WTC11 (cell line): ENCODE measurements around the gene GLIPR2. TPM values are rescaled to one million over a fixed set of nuclear protein-coding genes. Genes with fewer than 3 reads are reported as not detected.
A peak's percentile ranks its signal among the peaks of the same experiment; 100 is the strongest.

Experiments used
- ATAC-seq: fragments of 200-7000 bp; cut with Tn5 transposase; 2 replicates; pipeline ENCODE4 v1.10.0; 2021; ENCODE audit warnings: mild to moderate bottlenecking, moderate library complexity
- CTCF ChIA-PET: fragments of 300-600 bp; sonication (Branson Sonifier 250); formaldehyde crosslinking; loops from one replicate; lab custom pipeline; 2021; ENCODE audit warnings: antibody characterized with exemption; lab: Charles Lee
- POLR2A ChIA-PET: fragments of 350-600 bp; sonication (Branson Sonifier 250); formaldehyde crosslinking; loops from one replicate; lab custom pipeline; 2021; ENCODE audit warnings: antibody characterized with exemption; lab: Charles Lee
- DNase-seq: peaks from one replicate; pipeline ENCODE4 v3.0.0; 2021; ENCODE audit warnings: low spot score
- H3K27ac Mint-ChIP-seq: 2 replicates; pipeline ENCODE4 v1.8.0; 2021; ENCODE audit warnings: mixed read lengths
- H3K27me3 Mint-ChIP-seq: 2 replicates; pipeline ENCODE4 v1.8.0; 2021; ENCODE audit warnings: low read depth, mild to moderate bottlenecking, moderate library complexity, mixed read lengths
- H3K36me3 Mint-ChIP-seq: 2 replicates; pipeline ENCODE4 v1.8.0; 2021; ENCODE audit warnings: mixed read lengths
- H3K4me1 Mint-ChIP-seq: 2 replicates; pipeline ENCODE4 v1.8.0; 2022; ENCODE audit warnings: mixed read lengths
- H3K4me3 Mint-ChIP-seq: 2 replicates; pipeline ENCODE4 v1.8.0; 2021; ENCODE audit warnings: mild to moderate bottlenecking, moderate library complexity, mixed read lengths
- H3K9me3 Mint-ChIP-seq: 2 replicates; pipeline ENCODE4 v1.8.0; 2021; ENCODE audit warnings: mixed read lengths
- AFF4 ChIP-seq: sonication (generic); formaldehyde crosslinking; IDR thresholded peaks from 2 replicates; pipeline ENCODE4 v1.8.1; 2023; ENCODE audit warnings: mild to moderate bottlenecking, missing genetic modification reagents, borderline replicate concordance
- ARID4B ChIP-seq: sonication (generic); formaldehyde crosslinking; IDR thresholded peaks from 2 replicates; pipeline ENCODE4 v1.8.0; 2023; ENCODE audit warnings: missing genetic modification reagents, mild to moderate bottlenecking, borderline replicate concordance
- CBFB ChIP-seq: sonication (generic); formaldehyde crosslinking; IDR thresholded peaks from 2 replicates; pipeline ENCODE4 v1.8.1; 2022; ENCODE audit warnings: mild to moderate bottlenecking, low read depth, missing genetic modification reagents
- CTCF ChIP-seq: fragments of 200-600 bp; IDR thresholded peaks from 2 replicates; pipeline ENCODE4 v1.8.0; 2022; ENCODE audit warnings: antibody characterized with exemption
- FOXP4 ChIP-seq: sonication (generic); formaldehyde crosslinking; IDR thresholded peaks from 2 replicates; pipeline ENCODE4 v1.8.0; 2022; ENCODE audit warnings: mild to moderate bottlenecking, missing genetic modification reagents
- GRHL2 ChIP-seq: fragments of 250-450 bp; sonication (Bioruptor Pico); IDR thresholded peaks from 2 replicates; pipeline ENCODE4 v1.8.0; 2022; ENCODE audit warnings: mild to moderate bottlenecking, moderate library complexity; ENCODE audit not compliant: insufficient replicate concordance, severe bottlenecking
- GTF2I ChIP-seq: fragments of 250-450 bp; sonication (Bioruptor Pico); conservative IDR thresholded peaks from 2 replicates; pipeline ENCODE4 v1.4.0; 2021; ENCODE audit warnings: mild to moderate bottlenecking
- HMGA2 ChIP-seq: fragments of 250-450 bp; sonication (Bioruptor Pico); IDR thresholded peaks from 2 replicates; pipeline ENCODE4 v1.4.0; 2021; ENCODE audit warnings: mild to moderate bottlenecking, moderate library complexity
- IRF2 ChIP-seq: sonication (generic); formaldehyde crosslinking; IDR thresholded peaks from 2 replicates; pipeline ENCODE4 v1.8.0; 2022; ENCODE audit warnings: low read depth, missing genetic modification reagents, borderline replicate concordance
- KAT7 ChIP-seq: sonication (generic); formaldehyde crosslinking; IDR thresholded peaks from 2 replicates; pipeline ENCODE4 v1.8.1; 2023; ENCODE audit warnings: missing genetic modification reagents, mild to moderate bottlenecking, borderline replicate concordance
- PREB ChIP-seq: sonication (generic); formaldehyde crosslinking; IDR thresholded peaks from 2 replicates; pipeline ENCODE4 v1.8.1; 2022; ENCODE audit warnings: mild to moderate bottlenecking, missing genetic modification reagents, moderate library complexity, borderline replicate concordance
- TEAD1 ChIP-seq: sonication (generic); formaldehyde crosslinking; IDR thresholded peaks from 2 replicates; pipeline ENCODE4 v1.8.0; 2022; ENCODE audit warnings: mild to moderate bottlenecking, missing genetic modification reagents
- USF1 ChIP-seq: sonication (generic); formaldehyde crosslinking; IDR thresholded peaks from 2 replicates; pipeline ENCODE4 v1.8.0; 2022; ENCODE audit warnings: mild to moderate bottlenecking, missing genetic modification reagents
- ZNF317 ChIP-seq: sonication (generic); formaldehyde crosslinking; IDR thresholded peaks from 2 replicates; pipeline ENCODE4 v1.8.1; 2023; ENCODE audit warnings: low read depth, mild to moderate bottlenecking, moderate library complexity, missing genetic modification reagents, borderline replicate concordance
- ZNF425 ChIP-seq: fragments of 250-450 bp; sonication (Bioruptor Pico); conservative IDR thresholded peaks from 2 replicates; pipeline ENCODE4 v1.9.0; 2021; ENCODE audit warnings: mild to moderate bottlenecking
- ZNF512 ChIP-seq: sonication (generic); formaldehyde crosslinking; IDR thresholded peaks from 2 replicates; pipeline ENCODE4 v1.8.1; 2022; ENCODE audit warnings: missing genetic modification reagents, borderline replicate concordance
- total RNA-seq: library from RNA; stranded (reverse); gene quantifications from 3 replicates; pipeline ENCODE4 v1.2.3, GENCODE V29; 2021

The GLIPR2 gene
- total RNA-seq, 1 experiment from 2014 or later, result 3.7 TPM

- Mint-ChIP-seq H3K27me3 (peaks cover 7% of the 10 kb centered on the region; the same call in 1 of the 2 replicates), H3K4me1 (peaks cover 49% of the 10 kb centered on the region), H3K27ac (peak overlapping the region; percentile 99), H3K9me3 (peaks cover 6% of the 10 kb centered on the region; the same call in 1 of the 2 replicates), H3K36me3 (peaks cover 4% of the 10 kb centered on the region), H3K4me3 (peak overlapping the region; percentile 28)
- ATAC-seq (peak; percentile 90), DNase-seq (peak; percentile 87)
- POLR2A ChIA-PET, result interaction anchor here (0.5 to 3.3 kb wide), 11 partner anchors 9 to 349 kb away, joined by 3 to 24 read pairs (median 4); partner anchors contain the start of genes CLTA and GLIPR2
- CTCF ChIA-PET, result interaction anchor here (0.6 to 5.3 kb wide), 19 partner anchors 8 to 328 kb away, joined by 3 to 131 read pairs (median 5); partner anchors contain the start of genes CLTA and GLIPR2
- TF ChIP-seq KAT7 (CRISPR knock-in tag) (no peak), USF1 (CRISPR knock-in tag) (no peak), HMGA2 (CRISPR knock-in tag) (no peak), GRHL2 (CRISPR knock-in tag) (no peak), CTCF (no peak), PREB (CRISPR knock-in tag) (no peak), TEAD1 (peak; percentile 87; the same call in 1 of the 2 replicates), ZNF425 (no peak), GTF2I (no peak), ZNF512 (CRISPR knock-in tag) (no peak), FOXP4 (CRISPR knock-in tag) (no peak), ZNF317 (no peak), ARID4B (CRISPR knock-in tag) (no peak), CBFB (CRISPR knock-in tag) (no peak), IRF2 (no peak), AFF4 (CRISPR knock-in tag) (no peak)
These were observed 26.7 kb downstream of the GLIPR2 start for GRCh38 chr9:36163049-36163785.
